Stimulated activated CD4-positive, alpha-beta T cell treated with anti-CD3 and anti-CD28 coated beads, TNF-alpha, amount 100 ng/mL, for 48 hours (primary cell): Measurements from ENCODE around the gene IL1RAP.
"Not testable (repeated sequence)": the region's sequence is repeated elsewhere in the genome, so short reads cannot be mapped to it uniquely, and the experiment has no call there.

Experiments
- DNase-seq, 3 donors: peaks; one replicate each; pipeline ENCODE4 v3.0.0-alpha.2; 2020; ENCODE audit warnings: low read depth in 3 of 3

IL1RAP gene

GRCh38 chr3:190513409-190514370 is at the start of gene IL1RAP:
Gene IL1RAP (plus strand): TSS chr3:190514085. CDS start chr3:190564290, 50,205 bp downstream.
- peak; percentile 70 to 75 (median 74) for DNase-seq

GRCh38 chr3:190467922-190468321 is 46.0 kb upstream of the IL1RAP start:
- no peak for DNase-seq

- DNase-seq, result not testable (repeated sequence)
Observed at GRCh38 chr3:190473261-190473660, 40.6 kb upstream of the IL1RAP start.

GRCh38 chr3:190481779-190482178 is 32.1 kb upstream of the IL1RAP start:
- DNase-seq, result no peak

GRCh38 chr3:190485830-190486532 is 27.9 kb upstream of the IL1RAP start:
- no peak for DNase-seq

- no peak for DNase-seq
Observed at GRCh38 chr3:190486533-190486864, 27.4 kb upstream of the IL1RAP start.

GRCh38 chr3:190486908-190487607 is 26.8 kb upstream of the IL1RAP start:
- no peak for DNase-seq

GRCh38 chr3:190491533-190492054 is 22.3 kb upstream of the IL1RAP start:
- no peak for DNase-seq

GRCh38 chr3:190492129-190492528 is 21.8 kb upstream of the IL1RAP start:
- DNase-seq, result no peak

- DNase-seq, result no peak
Observed at GRCh38 chr3:190492966-190493365, 20.9 kb upstream of the IL1RAP start.

GRCh38 chr3:190494907-190495306 is 19.0 kb upstream of the IL1RAP start:
- no peak for DNase-seq

GRCh38 chr3:190495354-190495753 is 18.5 kb upstream of the IL1RAP start:
- DNase-seq, result no peak

GRCh38 chr3:190495796-190496195 is 18.1 kb upstream of the IL1RAP start:
- no peak for DNase-seq

GRCh38 chr3:190496859-190497258 is 17.0 kb upstream of the IL1RAP start:
- no peak for DNase-seq

- DNase-seq, result no peak
Observed at GRCh38 chr3:190497811-190498210, 16.1 kb upstream of the IL1RAP start.

GRCh38 chr3:190498293-190498692 is 15.6 kb upstream of the IL1RAP start:
- no peak for DNase-seq

GRCh38 chr3:190499122-190499521 is 14.8 kb upstream of the IL1RAP start:
- no peak for DNase-seq

- DNase-seq, result no peak
Observed at GRCh38 chr3:190502946-190503345, 10.9 kb upstream of the IL1RAP start.

GRCh38 chr3:190504354-190505125 is 9.3 kb upstream of the IL1RAP start:
- DNase-seq, result no peak

- no peak for DNase-seq
Observed at GRCh38 chr3:190505381-190506003, 8.4 kb upstream of the IL1RAP start.

- no peak for DNase-seq
Observed at GRCh38 chr3:190506271-190506670, 7.6 kb upstream of the IL1RAP start.
